GM21825 (cell line): Measurements from ENCODE around the gene DGCR2.
"Not testable (repeated sequence)": the region's sequence is repeated elsewhere in the genome, so short reads cannot be mapped to it uniquely, and the experiment has no call there.

Experiments used
- ATAC-seq: cut with Tn5 transposase; IDR thresholded peaks from one replicate; pipeline ENCODE4 v1.9.1; 2021; ENCODE audit warnings: mild to moderate bottlenecking, moderate library complexity; ENCODE audit not compliant: unreplicated experiment

The DGCR2 gene

DNA sequence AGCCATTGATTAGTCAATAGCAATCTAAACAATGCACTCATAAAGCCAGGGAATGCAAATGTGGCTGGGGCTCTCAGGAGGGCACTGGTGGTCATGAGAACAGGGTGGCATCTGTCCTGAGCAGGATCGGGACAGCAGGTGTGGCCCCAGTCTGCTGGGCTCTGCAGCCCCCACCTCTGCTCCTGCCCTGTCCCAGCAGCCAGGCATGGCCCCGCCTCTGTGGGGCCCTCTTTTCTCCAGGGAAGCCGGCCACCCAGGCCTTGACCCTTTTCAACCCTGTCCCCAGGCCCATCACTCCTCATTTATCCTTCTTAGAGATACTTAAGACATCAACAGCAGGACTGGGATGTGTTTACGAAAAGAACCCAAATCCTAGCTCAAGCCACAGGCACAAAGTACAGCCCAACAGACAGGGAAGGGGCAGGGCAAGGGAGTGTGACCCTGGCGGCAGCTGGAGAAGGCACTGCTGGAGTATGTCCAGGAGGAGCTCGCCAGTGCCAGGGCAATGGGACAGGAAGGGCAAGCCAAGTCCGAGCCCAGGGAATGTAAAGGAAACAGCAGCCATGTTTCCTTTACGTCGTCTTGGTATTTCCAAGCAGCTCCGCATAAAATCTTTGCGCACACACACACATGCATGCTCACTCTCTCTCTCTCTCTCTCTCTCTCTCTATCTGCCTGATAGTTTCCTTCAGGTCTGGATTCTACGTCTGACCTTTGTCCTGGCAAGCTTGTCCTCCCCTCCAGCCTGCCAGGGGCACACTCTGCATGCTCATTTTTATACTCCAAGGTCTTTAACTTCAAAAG, 59.9 kb downstream of the DGCR2 start:
- ATAC-seq: no peak

- no peak for ATAC-seq
These were observed 60.6 kb downstream of the DGCR2 start for GRCh38 chr22:19061471-19062138.

GRCh38 chr22:19060356-19061009, 61.7 kb downstream of the DGCR2 start:
- no peak for ATAC-seq

GRCh38 chr22:19059481-19060278, 62.5 kb downstream of the DGCR2 start:
- no peak for ATAC-seq

- no peak for ATAC-seq
These were observed 63.3 kb downstream of the DGCR2 start for GRCh38 chr22:19058713-19059451.

- no peak for ATAC-seq
These were observed 64.2 kb downstream of the DGCR2 start for GRCh38 chr22:19057999-19058491.

GRCh38 chr22:19057539-19057938, 64.7 kb downstream of the DGCR2 start:
- ATAC-seq: no peak

DNA sequence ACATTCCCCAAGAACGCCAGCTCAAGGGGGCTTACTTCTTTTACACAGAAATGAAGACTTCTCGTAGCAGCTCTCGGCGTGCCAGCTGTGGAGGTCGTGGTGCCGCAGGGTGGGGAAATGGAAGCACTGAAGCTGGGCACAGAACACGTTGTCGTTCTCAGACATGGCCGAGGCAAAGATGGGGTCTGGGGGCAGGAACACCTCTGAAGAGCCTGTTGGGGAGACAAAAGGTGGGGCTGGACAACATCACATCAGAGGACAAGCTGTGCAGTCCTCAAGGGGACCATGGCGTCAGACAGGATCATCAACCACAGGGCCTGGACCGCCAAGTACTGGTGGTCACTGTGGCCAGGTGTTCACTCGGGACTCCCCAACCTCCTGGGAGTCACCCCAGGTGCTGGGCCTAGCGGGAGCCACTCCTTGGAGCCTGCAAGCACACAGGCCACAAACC, 65.2 kb downstream of the DGCR2 start:
- no peak for ATAC-seq

DNA sequence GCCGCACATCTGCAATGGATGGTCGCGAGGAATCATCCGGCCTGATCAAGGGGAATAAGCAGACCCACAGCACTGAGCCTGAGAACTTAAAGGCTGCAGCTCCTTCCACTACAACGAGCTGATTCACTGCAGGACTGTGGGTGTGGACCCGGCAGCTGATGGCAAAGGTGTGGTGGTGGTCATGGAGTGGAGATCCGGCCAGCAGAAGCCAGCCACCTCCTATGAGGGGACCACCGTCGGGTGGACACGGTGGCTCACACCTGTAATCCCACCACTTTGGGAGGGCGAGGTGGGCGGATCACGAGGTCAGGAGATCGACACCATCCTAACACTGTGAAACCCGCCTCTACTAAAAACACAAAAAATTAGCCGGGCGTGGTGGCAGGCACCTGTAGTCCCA, 66.4 kb downstream of the DGCR2 start:
- ATAC-seq: no peak

GRCh38 chr22:19052941-19053541, 69.2 kb downstream of the DGCR2 start:
- ATAC-seq: no peak

GRCh38 chr22:19051381-19052072, 70.7 kb downstream of the DGCR2 start:
- no peak for ATAC-seq

DNA sequence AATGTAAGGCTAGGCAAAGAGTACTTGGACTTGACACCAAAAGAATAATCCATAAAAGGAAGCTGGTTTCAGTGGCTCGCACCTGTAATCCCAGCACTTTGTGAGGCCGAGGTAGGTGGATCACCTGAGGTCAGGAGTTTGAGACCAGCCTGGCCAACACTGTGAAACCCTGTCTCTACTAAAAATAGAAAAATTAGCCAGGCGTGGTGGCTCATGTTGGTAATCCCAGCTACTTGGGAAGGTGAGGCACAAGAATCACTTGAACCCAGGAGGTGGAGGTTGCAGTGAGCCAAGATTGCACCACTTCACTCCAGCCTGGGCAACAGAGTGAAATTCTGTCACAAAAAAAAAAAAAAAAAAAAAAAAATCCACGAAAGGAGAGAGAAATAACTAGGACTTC, 71.4 kb downstream of the DGCR2 start:
- ATAC-seq: not testable (repeated sequence)

DNA sequence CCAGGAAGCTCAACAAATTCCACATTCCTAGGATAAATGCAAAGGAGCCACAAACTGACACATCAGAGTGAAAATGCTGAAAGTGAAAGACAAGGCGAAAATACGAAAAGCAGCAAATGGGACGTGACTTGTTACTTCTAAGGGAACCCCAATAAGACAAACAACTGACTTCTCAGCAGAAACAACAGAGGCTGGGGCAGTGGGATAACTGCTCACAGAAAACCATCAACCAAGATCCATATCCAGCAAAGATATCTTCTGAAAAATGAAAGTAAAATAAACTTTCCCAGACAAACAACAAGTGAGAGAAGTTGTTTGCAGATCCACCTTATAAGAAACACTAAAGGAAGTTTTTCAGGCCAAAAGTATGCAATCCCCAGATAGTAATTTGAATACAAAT, 72.1 kb downstream of the DGCR2 start:
- ATAC-seq: no peak

- ATAC-seq: no peak
These were observed 73.7 kb downstream of the DGCR2 start for GRCh38 chr22:19048531-19048930.

GRCh38 chr22:19047993-19048392, 74.2 kb downstream of the DGCR2 start:
- no peak for ATAC-seq

DNA sequence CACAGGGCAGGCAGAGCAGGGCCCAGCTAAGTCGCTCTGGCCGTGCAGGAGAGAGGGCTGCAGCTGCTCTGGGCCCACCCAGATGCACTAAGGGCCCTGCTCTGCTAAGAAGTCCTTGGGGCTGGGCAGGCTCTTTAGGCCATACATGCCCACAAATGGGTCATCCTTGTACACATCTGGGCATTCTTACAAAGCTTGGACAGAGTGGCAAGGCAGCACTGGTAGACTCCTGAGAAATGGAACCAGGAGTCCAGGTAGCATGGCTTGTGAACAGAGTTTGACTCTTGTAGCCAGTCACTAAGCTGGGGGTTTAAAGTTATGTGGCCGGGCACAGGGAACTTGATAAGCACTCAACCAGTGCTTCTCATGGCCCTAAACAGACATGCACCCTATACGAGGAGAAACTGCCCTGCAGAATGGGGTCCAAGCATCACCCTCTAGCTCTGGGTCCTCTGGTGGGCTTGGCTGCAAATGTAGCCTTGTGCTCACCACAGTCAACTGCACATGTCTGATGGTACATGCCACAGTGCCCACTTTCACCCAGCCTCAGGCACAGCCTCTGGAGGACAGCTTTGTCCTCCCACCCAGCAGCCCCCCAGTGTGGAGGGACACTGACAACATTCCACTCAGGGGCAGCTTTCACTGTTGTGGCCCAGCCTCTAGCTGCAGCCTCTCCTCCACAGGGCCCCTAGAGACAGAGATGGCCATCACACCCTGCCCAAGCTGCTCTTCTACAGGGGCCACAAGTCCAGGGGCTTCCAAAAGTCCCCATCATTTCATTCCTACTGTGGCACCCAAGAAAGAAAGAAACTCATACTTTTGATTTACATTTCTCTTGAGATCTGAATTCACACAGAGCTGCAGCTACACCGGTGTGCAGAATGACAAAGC, 75.2 kb downstream of the DGCR2 start:
- no peak for ATAC-seq

- ATAC-seq: no peak
These were observed 75.9 kb downstream of the DGCR2 start for GRCh38 chr22:19046287-19046686.

GRCh38 chr22:19045094-19045493, 77.1 kb downstream of the DGCR2 start:
- no peak for ATAC-seq
